GM10266 (cell line): ENCODE measurements around the gene MISP.
"Not testable (repeated sequence)": the region's sequence is repeated elsewhere in the genome, so short reads cannot be mapped to it uniquely, and the experiment has no call there.

Experiments
- DNase-seq: peaks from one replicate; pipeline ENCODE4 v3.0.0; 2012; ENCODE audit errors: extremely low spot score
- TF ChIP-seq, protein P1 (sequence below): IDR thresholded peaks from 2 replicates; pipeline ENCODE4 v1.5.1; 2012; ENCODE audit warnings: mild to moderate bottlenecking, low read depth; ENCODE audit not compliant: control insufficient read depth, insufficient read depth; ENCODE audit errors: missing control alignments

Gene MISP

DNA sequence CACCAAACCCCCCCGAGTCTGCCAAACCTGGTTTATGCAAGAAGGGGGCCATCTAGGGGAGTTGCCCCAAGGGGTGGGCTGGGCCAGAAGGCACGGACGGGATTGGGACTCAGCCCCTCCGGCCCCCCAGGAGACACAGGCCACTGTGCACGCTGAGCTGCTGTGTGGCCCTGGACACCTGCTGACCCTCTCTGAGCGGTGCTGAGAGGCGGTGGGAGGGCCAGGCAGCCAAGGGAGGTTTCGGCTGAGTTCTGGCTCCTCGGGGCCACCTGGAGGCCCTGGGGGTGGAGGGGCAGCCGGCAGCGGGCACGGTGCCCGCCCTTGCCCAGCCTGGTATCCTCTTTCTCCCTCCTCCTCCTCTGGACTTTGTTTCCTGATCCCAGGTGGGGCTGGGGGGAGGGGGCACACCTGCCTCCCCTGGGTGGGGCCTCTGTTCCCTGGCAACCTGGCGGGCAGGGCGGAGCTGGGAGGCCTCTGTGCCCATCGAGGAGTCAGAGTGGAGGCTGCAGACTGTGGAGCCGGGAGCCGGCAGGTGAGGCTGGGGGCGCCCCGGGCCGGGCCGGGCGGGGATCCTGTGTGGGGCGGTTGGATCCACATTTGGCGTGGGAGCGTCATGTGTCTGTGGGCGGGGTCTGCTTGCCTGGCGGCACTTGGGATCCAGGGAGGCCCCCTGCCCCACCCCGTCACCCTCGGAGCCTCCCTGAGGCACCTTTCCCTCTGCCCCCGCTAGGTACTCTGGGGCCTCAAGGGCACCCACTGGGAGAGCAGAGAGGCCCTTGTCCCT, at the start of gene MISP:
TSS of gene MISP (plus strand) at position 473 of the 784 bp plus-strand sequence. CDS start 5,835 bp downstream, outside the sequence.
- DNase-seq, result no peak
- TF ChIP-seq, protein P1, sequence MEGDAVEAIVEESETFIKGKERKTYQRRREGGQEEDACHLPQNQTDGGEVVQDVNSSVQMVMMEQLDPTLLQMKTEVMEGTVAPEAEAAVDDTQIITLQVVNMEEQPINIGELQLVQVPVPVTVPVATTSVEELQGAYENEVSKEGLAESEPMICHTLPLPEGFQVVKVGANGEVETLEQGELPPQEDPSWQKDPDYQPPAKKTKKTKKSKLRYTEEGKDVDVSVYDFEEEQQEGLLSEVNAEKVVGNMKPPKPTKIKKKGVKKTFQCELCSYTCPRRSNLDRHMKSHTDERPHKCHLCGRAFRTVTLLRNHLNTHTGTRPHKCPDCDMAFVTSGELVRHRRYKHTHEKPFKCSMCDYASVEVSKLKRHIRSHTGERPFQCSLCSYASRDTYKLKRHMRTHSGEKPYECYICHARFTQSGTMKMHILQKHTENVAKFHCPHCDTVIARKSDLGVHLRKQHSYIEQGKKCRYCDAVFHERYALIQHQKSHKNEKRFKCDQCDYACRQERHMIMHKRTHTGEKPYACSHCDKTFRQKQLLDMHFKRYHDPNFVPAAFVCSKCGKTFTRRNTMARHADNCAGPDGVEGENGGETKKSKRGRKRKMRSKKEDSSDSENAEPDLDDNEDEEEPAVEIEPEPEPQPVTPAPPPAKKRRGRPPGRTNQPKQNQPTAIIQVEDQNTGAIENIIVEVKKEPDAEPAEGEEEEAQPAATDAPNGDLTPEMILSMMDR, result no peak

- not testable (repeated sequence) for DNase-seq
Observed at GRCh38 chr19:702847-703246, 48.1 kb upstream of the MISP start.

DNA sequence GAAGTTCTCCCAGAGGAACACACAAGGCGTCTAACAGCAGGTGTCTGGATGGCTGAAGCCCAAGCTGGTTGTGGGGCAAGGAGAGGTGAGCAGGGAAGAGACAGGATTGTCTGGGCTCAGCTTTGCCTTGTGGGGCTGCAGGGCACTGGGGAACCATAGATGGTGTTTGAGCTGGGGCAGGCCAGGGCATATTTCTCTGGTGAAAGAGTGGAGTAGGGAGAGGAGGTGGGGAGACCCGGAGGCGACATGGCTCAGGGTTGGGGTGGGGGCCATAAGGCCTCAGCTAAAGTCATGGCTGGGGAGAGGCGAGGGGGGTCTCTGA, 47.6 kb upstream of the MISP start:
- DNase-seq, result no peak
- TF ChIP-seq, protein P1, result no peak

- TF ChIP-seq, protein P1, result no peak
- peak; percentile 92 for DNase-seq
Observed at GRCh38 chr19:703651-704446, 47.1 kb upstream of the MISP start.

DNA sequence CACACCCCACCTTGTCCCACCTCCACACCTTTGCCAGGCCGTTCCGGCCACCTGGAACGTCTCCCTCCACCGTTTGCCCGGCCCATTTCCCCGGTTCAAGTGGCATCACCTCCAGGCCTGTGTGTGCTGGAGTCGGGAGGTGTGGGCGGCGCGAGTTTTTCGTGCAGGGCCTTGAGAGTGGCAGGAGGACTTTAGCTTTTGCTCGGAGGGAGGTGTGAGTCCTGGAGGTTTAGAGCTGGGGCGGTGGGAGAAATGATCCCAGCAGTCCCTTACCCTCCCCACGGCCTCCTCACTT, 46.5 kb upstream of the MISP start:
- DNase-seq, result no peak
- TF ChIP-seq, protein P1, result no peak

GRCh38 chr19:708154-709143, 42.5 kb upstream of the MISP start, which contains the start of gene PALM:
Gene PALM (plus strand): TSS chr19:708935. CDS start chr19:709147, 212 bp downstream.
- no peak for DNase-seq
- TF ChIP-seq, protein P1, result no peak

GRCh38 chr19:709196-709964, 41.5 kb upstream of the MISP start:
- DNase-seq, result no peak
- TF ChIP-seq, protein P1, result no peak
